Pancreas (tissue), 10 donors: Measurements from ENCODE around the gene AMOTL2. TPM values are rescaled to one million over a fixed set of nuclear protein-coding genes. Genes with fewer than 3 reads are reported as not detected.

Source experiments
- ATAC-seq, 4 donors: fragments of 200-7000 bp; cut with Tn5 transposase; one replicate each; pipeline versions ENCODE4 v1.8.0 to v1.9.1; 2020; ENCODE audit warnings: mild to moderate bottlenecking in 4 of 4, moderate library complexity in 4 of 4
- DNase-seq, 6 donors: peaks; one replicate each; pipeline ENCODE4 v3.0.0-alpha.2; 2020
- FAIRE-seq: peaks from 2 replicates; lab custom pipeline; 2012; peaks lifted over from hg19 to GRCh38; lab: Jason Lieb, UNC
- H3K27ac ChIP-seq, 4 donors: fragments of 200-600 bp; sonication (generic); 1 replicate in 3 of 4; 2 replicates in 1 of 4; pipeline versions ENCODE4 v1.5.0 to v1.8.0; 2020
- H3K27me3 ChIP-seq, 4 donors: fragments of 200-600 bp; one replicate each; pipeline ENCODE4 v1.8.0; 2021
- H3K36me3 ChIP-seq, 3 donors: fragments of 200-600 bp; sonication (generic) in 1 of 3; one replicate each; pipeline versions ENCODE4 v1.5.0 to v1.8.0; 2020 to 2021
- H3K4me1 ChIP-seq, 3 donors: fragments of 200-600 bp; one replicate each; pipeline ENCODE4 v1.8.0; 2021
- H3K4me3 ChIP-seq, 4 donors: fragments of 200-600 bp; sonication (generic) in 2 of 4; one replicate each; pipeline versions ENCODE4 v1.5.0 to v1.8.0; 2020 to 2021
- H3K9me3 ChIP-seq, 4 donors: fragments of 200-600 bp; one replicate each; pipeline ENCODE4 v1.8.0; 2021
- WGBS, 2 donors: extraction: QIAGEN DNeasy Blood & Tissue Kit; methylation state at CpG; one replicate each; pipeline ENCODE4 v1.1.7; 2013; 5-methylcytosine and 5-hydroxymethylcytosine counted together
- intact Hi-C, 3 donors: fragments of 100-400 bp; cut with DNase I; formaldehyde crosslinking; loops; one replicate each; pipeline versions ENCODE4 v1.11.1 to v1.14.2; 2022
- polyA plus RNA-seq, 2 donors: library from polyadenylated mRNA; stranded (reverse); fragments of 200-250 nt; gene quantifications; one replicate each; pipeline ENCODE4 v1.2.3, GENCODE V29; 2013
- total RNA-seq, 6 donors: library from RNA; stranded (reverse); fragmentation: NEBNext Ultra II Directional in 4 of 6; extraction: Animal tissue kit (Norgen Biotek cat#: 25700) in 4 of 6; gene quantifications; one replicate each; pipeline versions ENCODE4 v1.2.1 to v1.2.4, GENCODE V29; 2021 to 2023
- TF ChIP-seq, protein P1 (sequence below), 4 donors: fragments of 200-600 bp; sonication (generic) in 3 of 4; IDR thresholded peaks; one replicate each; pipeline versions ENCODE4 v1.5.0 to v1.8.0; 2021; ENCODE audit warnings: antibody characterized with exemption in 4 of 4
- donor health status: healthy with polysubstance abuse.
- donor health status: DM: no; HTN: no; CAD: no; lungs with moderate emphysema.
- donor health status: DM: no; HTN: no; CAD: no.
- donor health status: control.
- donor health status: control.
- donor health status: Bipolar disorder and iron deficiency.
- donor health status: DM: yes; HTN: yes; CAD: no.
- donor health status: DM: no; HTN: no; CAD: no.
- donor health status: DM: no; HTN: no; CAD: no.
- donor health status: DM: yes; HTN: yes; CAD: no.

AMOTL2 gene
- total and polyA plus RNA-seq, 8 donors = 11.9 to 35.7 (median 28.9) TPM

GRCh38 chr3:134330883-134331810, 43.1 kb downstream of the AMOTL2 start:
- DNase-seq (no peak), FAIRE-seq (no peak), ATAC-seq (peak in 2 of 4 donors; percentile 11 to 35)
- TF ChIP-seq, protein P1, sequence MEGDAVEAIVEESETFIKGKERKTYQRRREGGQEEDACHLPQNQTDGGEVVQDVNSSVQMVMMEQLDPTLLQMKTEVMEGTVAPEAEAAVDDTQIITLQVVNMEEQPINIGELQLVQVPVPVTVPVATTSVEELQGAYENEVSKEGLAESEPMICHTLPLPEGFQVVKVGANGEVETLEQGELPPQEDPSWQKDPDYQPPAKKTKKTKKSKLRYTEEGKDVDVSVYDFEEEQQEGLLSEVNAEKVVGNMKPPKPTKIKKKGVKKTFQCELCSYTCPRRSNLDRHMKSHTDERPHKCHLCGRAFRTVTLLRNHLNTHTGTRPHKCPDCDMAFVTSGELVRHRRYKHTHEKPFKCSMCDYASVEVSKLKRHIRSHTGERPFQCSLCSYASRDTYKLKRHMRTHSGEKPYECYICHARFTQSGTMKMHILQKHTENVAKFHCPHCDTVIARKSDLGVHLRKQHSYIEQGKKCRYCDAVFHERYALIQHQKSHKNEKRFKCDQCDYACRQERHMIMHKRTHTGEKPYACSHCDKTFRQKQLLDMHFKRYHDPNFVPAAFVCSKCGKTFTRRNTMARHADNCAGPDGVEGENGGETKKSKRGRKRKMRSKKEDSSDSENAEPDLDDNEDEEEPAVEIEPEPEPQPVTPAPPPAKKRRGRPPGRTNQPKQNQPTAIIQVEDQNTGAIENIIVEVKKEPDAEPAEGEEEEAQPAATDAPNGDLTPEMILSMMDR (IDR thresholded peaks at IDR 0.05) = no peak
- intact Hi-C loops = no loop called here
- Histone ChIP-seq H3K4me3 (no peak overlapping the region), H3K27me3 (no peaks in the 10 kb centered on the region), H3K36me3 (no peaks in the 10 kb centered on the region), H3K4me1 (no peaks in the 10 kb centered on the region), H3K27ac (no peak overlapping the region), H3K9me3 (no peaks in the 10 kb centered on the region)
- WGBS, 2 donors = 66 to 72% methylated on average over 6 of the region's 6 CpGs

- no peak for FAIRE-seq
- 74 to 88% methylated on average over 1 of the region's 1 CpG for WGBS, 2 donors
- H3K27ac ChIP-seq = no peak overlapping the region
- no peak overlapping the region for H3K4me3 ChIP-seq
- H3K27me3 ChIP-seq = no peaks in the 10 kb centered on the region
- intact Hi-C loops = no loop called here
- H3K4me1 ChIP-seq = peaks cover 0 to 3% (median 0%) of the 10 kb centered on the region in 3 donors
- no peak for ATAC-seq
- H3K36me3 ChIP-seq = no peaks in the 10 kb centered on the region
- no peak for DNase-seq
- TF ChIP-seq, protein P1 (IDR thresholded peaks at IDR 0.05) = no peak
- H3K9me3 ChIP-seq = no peaks in the 10 kb centered on the region
These were observed 45.4 kb downstream of the AMOTL2 start for GRCh38 chr3:134328846-134329245.

DNA sequence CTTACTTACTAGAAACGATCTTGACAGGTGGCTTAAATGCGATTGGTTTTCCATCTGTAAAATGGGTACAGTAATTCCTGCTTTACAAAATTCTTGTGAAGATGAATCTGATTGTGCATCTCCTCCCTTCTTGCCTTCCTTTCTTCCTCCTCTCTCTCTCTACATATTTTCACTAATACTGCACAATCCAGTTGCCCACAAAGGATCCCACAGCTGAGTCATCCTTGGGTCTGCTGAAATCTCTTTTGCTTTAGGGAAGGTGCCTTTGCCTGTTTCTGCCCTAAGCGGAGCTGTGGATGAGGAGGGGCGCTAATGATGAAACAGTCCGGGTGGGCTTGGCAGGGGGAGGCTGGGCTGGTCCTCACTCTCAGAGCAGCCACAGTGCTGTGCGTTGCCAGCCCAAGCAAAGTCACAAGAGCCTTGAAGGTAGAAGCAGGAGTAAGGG, 46.1 kb downstream of the AMOTL2 start:
- Histone ChIP-seq H3K36me3 (no peaks in the 10 kb centered on the region), H3K4me3 (no peak overlapping the region), H3K27me3 (no peaks in the 10 kb centered on the region), H3K4me1 (peaks cover 0 to 3% (median 0%) of the 10 kb centered on the region in 3 donors), H3K9me3 (no peaks in the 10 kb centered on the region), H3K27ac (no peak overlapping the region)
- TF ChIP-seq, protein P1 (IDR thresholded peaks at IDR 0.05) = no peak
- peak in 1 of 4 donors; percentile 15 for ATAC-seq
- intact Hi-C loops = no loop called here
- FAIRE-seq = no peak
- 81 to 85% methylated on average over 6 of the region's 6 CpGs for WGBS, 2 donors
- no peak for DNase-seq

DNA sequence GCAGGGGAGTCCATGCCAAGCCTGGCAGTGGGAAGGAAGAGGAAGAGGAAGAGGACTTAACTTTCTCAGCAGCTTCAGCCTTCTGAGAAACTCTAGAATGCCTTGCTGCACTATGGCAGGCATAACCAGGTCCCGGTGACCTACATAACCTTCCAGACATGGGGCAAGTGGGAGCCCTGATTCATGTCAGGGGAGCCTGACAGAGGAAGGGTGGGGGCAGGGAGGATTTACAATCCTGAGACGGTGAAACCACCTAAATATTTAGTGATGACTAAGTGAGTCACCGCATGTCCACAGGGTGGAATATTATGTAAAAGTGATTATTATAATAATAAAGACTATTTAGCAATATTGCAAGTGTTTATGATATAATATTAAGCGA, 46.7 kb downstream of the AMOTL2 start:
- no peak overlapping the region for H3K4me3 ChIP-seq
- DNase-seq (no peak), FAIRE-seq (no peak), ATAC-seq (no peak)
- H3K27ac ChIP-seq = peak overlapping the region in 3 of 4 donors; percentile 21 to 37 (median 24)
- H3K36me3 ChIP-seq = no peaks in the 10 kb centered on the region
- TF ChIP-seq, protein P1 (IDR thresholded peaks at IDR 0.05) = no peak
- no peaks in the 10 kb centered on the region for H3K9me3 ChIP-seq
- WGBS, 2 donors = 83 to 87% methylated on average over 4 of the region's 4 CpGs
- intact Hi-C loops = no loop called here
- H3K27me3 ChIP-seq = no peaks in the 10 kb centered on the region
- peaks cover 0 to 3% (median 0%) of the 10 kb centered on the region in 3 donors for H3K4me1 ChIP-seq
